ENCODE measurements around the gene VWF. TPM values are rescaled to one million over a fixed set of nuclear protein-coding genes. Genes with fewer than 3 reads are reported as not detected.

VWF gene
- total and polyA plus RNA-seq, 2 donors (not counting 3 experiments of a cell fraction or from before 2014, with no cell fraction given): 1,041 to 2,328 TPM

DNA sequence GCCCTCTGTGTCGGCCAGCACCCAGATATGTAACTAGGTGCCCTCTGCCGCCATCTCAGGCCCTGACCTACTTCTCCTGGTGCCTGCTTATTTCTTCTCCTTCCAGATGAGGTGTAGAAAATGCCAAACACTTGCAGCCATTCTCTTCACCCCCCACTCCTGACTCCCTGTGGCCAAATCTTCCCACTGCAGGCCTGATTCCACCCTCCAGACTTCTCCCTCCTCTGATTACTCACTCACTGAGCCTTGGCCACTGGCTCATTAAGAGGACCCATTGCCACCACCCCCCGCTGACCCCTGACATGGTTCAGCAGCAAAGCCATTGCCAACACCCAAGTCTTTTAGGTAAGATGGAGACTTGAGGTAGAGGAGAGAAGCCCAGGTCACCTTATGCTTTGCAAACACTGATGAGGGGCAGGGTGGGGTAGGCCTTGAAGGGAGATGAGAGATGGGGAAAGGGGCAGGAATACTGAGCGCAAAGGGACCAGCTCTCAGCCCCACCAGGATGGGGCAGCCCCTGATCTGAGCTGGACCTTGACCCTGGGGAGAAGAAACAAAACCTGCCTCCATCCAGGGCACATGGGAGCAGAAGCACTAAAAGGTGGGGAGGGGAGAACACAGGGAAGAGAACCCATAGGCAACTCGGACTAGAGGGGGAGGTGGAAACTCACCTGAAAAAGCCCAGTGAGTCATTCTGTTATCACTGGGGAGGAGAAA is 154.3 kb downstream of the VWF start:
- dilution Hi-C loops (cut with MboI; ENCODE audit: extremely low pct_ligation_motif_present, low sequenced_read_pairs) (no loop called here), intact Hi-C loops (cut with micrococcal nuclease) (no loop called here)
- Histone ChIP-seq H2AFZ (ENCODE audit: low read depth, low read length) (no peak overlapping the region), H3K4me3 (replicated peaks in 1 of 3; ENCODE audit: insufficient read depth in 1 of 3, low read depth in 1 of 3, low read length in 3 of 3) (no peak overlapping the region), H3K36me3 (ENCODE audit: control insufficient read depth in 2 of 2, extremely low read depth in 1 of 2, insufficient read depth in 2 of 2, low read length in 2 of 2) (peaks cover 60 to 90% of the 10 kb centered on the region in 2 experiments), H3K27ac (ENCODE audit: insufficient read depth, low read depth, low read length) (no peak overlapping the region), H3K9ac (replicated peaks; ENCODE audit: extremely low read depth, insufficient read depth, low read length) (no peak overlapping the region), H3K9me1 (replicated peaks; ENCODE audit: control insufficient read depth, extremely low read depth, insufficient read depth, low read length) (no peaks in the 10 kb centered on the region), H3K4me1 (ENCODE audit: control insufficient read depth, extremely low read depth, insufficient read depth, low read length) (peaks cover 6% of the 10 kb centered on the region), H3K4me2 (ENCODE audit: insufficient read depth, low read length) (no peak overlapping the region), H3K79me2 (ENCODE audit: control insufficient read depth, insufficient read depth, low read length) (peaks cover 8% of the 10 kb centered on the region), H3K27me3 (ENCODE audit: control insufficient read depth in 2 of 2, insufficient read depth in 2 of 2, low read length in 2 of 2) (no peaks in the 10 kb centered on the region), H3K9me3 (replicated peaks; ENCODE audit: control insufficient read depth, insufficient read depth, low read length) (no peaks in the 10 kb centered on the region), H4K20me1 (replicated peaks; ENCODE audit: control insufficient read depth, extremely low read depth, insufficient read depth, low read length) (peaks cover 12% of the 10 kb centered on the region)
- BruUV-seq (replicated peaks): no TSS peak
- DNase-seq (ENCODE audit: low read depth, low spot score) (no peak), FAIRE-seq (no peak)
- ChIA-PET POLR2A (no interaction called here), CTCF (interaction anchor here (1.3 kb wide), 1 partner anchor 18 kb away, joined by 3 read pairs; no protein-coding TSS in a partner anchor)
- TF ChIP-seq, protein P1, sequence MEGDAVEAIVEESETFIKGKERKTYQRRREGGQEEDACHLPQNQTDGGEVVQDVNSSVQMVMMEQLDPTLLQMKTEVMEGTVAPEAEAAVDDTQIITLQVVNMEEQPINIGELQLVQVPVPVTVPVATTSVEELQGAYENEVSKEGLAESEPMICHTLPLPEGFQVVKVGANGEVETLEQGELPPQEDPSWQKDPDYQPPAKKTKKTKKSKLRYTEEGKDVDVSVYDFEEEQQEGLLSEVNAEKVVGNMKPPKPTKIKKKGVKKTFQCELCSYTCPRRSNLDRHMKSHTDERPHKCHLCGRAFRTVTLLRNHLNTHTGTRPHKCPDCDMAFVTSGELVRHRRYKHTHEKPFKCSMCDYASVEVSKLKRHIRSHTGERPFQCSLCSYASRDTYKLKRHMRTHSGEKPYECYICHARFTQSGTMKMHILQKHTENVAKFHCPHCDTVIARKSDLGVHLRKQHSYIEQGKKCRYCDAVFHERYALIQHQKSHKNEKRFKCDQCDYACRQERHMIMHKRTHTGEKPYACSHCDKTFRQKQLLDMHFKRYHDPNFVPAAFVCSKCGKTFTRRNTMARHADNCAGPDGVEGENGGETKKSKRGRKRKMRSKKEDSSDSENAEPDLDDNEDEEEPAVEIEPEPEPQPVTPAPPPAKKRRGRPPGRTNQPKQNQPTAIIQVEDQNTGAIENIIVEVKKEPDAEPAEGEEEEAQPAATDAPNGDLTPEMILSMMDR (IDR thresholded peaks at IDR 0.05; ENCODE audit: extremely low read depth in 1 of 2, insufficient read depth in 1 of 2, low read depth in 1 of 2, low read length in 2 of 2): peak in 1 of 2 donors; percentile 7
- TF ChIP-seq POLR2AphosphoS5 (IDR thresholded peaks at IDR 0.05; ENCODE audit: insufficient read depth, low read depth, low read length) (no peak), POLR2A (IDR thresholded peaks at IDR 0.05; ENCODE audit: low read depth, low read length) (no peak)

Data from endothelial cell of umbilical vein (primary cell).